Measurements from ENCODE around the gene TNF. TPM values are rescaled to one million over a fixed set of nuclear protein-coding genes. Genes with fewer than 3 reads are reported as not detected.

Gene TNF
- total and polyA plus RNA-seq, 2 donors (not counting 3 experiments of a cell fraction or from before 2014, with no cell fraction given): not detected

DNA sequence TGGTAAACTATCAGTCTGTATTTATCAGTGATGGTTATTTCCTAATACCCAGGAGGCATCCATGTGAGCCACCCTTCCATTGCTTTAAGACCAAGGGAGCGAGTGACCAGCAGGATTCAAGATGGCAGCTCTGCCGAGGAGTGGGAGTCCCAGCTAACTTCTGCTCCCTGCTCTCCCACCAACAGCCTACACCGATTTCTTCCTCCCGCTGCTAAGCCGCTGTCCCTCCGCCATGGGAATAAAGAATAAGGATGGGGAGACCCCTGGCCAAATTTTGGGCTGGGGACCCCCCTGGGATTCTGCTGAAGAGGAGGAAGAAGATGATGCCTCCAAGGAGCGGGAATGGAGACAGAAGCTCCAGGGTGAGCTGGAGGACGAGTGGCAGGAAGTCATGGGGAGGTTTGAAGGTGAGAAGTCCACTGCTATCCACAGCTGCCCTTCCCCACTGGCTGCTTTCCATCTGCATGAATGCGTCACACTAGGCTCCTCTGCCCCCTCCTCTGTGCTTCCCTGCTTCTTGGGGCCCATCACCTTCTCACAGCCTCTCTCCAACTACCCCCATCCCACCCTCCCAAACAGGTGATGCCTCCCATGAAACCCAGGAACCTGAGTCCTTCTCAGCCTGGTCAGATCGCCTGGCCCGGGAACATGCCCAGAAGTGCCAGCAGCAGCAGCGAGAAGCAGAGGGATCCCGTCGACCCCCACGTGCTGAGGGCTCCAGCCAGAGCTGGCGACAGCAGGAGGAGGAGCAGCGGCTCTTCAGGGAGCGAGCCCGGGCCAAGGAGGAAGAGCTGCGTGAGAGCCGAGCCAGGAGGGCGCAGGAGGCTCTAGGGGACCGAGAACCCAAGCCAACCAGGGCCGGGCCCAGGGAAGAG lies 17.7 kb upstream of the TNF start:
- no TSS peak for BruUV-seq (replicated peaks)
- TF ChIP-seq MYC (IDR thresholded peaks at IDR 0.05; ENCODE audit: low read depth, low read length): no peak
- no peak for TF ChIP-seq JUN (IDR thresholded peaks at IDR 0.05; ENCODE audit: borderline replicate concordance, insufficient read depth, insufficient read length, low read depth)
- TF ChIP-seq, protein P1, sequence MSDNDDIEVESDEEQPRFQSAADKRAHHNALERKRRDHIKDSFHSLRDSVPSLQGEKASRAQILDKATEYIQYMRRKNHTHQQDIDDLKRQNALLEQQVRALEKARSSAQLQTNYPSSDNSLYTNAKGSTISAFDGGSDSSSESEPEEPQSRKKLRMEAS (IDR thresholded peaks at IDR 0.05; ENCODE audit: insufficient read depth, insufficient read length): no peak
- TF ChIP-seq, protein P2, sequence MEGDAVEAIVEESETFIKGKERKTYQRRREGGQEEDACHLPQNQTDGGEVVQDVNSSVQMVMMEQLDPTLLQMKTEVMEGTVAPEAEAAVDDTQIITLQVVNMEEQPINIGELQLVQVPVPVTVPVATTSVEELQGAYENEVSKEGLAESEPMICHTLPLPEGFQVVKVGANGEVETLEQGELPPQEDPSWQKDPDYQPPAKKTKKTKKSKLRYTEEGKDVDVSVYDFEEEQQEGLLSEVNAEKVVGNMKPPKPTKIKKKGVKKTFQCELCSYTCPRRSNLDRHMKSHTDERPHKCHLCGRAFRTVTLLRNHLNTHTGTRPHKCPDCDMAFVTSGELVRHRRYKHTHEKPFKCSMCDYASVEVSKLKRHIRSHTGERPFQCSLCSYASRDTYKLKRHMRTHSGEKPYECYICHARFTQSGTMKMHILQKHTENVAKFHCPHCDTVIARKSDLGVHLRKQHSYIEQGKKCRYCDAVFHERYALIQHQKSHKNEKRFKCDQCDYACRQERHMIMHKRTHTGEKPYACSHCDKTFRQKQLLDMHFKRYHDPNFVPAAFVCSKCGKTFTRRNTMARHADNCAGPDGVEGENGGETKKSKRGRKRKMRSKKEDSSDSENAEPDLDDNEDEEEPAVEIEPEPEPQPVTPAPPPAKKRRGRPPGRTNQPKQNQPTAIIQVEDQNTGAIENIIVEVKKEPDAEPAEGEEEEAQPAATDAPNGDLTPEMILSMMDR (IDR thresholded peaks at IDR 0.05; ENCODE audit: extremely low read depth in 1 of 2, insufficient read depth in 1 of 2, low read depth in 1 of 2, low read length in 2 of 2): no peak
- no peak for TF ChIP-seq FOS (IDR thresholded peaks at IDR 0.05; ENCODE audit: borderline replicate concordance, insufficient read depth, low read length)
- no peak for TF ChIP-seq GATA2 (IDR thresholded peaks at IDR 0.05; ENCODE audit: insufficient read depth, insufficient read length, low read depth, low read length)
- no peak for TF ChIP-seq POLR2A (IDR thresholded peaks at IDR 0.05; ENCODE audit: low read depth, low read length)
- no peak for TF ChIP-seq POLR2AphosphoS5 (IDR thresholded peaks at IDR 0.05; ENCODE audit: insufficient read depth, low read depth, low read length)
- no peak for TF ChIP-seq EZH2 (IDR thresholded peaks at IDR 0.05; ENCODE audit: borderline replicate concordance, low read depth, low read length, severe bottlenecking)
- Histone ChIP-seq H3K9ac (replicated peaks; ENCODE audit: extremely low read depth, insufficient read depth, low read length) (no peak overlapping the region), H2AFZ (ENCODE audit: low read depth, low read length) (no peak overlapping the region), H3K4me2 (ENCODE audit: insufficient read depth, low read length) (no peak overlapping the region), H3K4me1 (ENCODE audit: control insufficient read depth, extremely low read depth, insufficient read depth, low read length) (peaks cover 56% of the 10 kb centered on the region), H3K4me3 (replicated peaks in 1 of 3; ENCODE audit: insufficient read depth in 1 of 3, low read depth in 1 of 3, low read length in 3 of 3) (no peak overlapping the region), H4K20me1 (replicated peaks; ENCODE audit: control insufficient read depth, extremely low read depth, insufficient read depth, low read length) (no peaks in the 10 kb centered on the region), H3K9me3 (replicated peaks; ENCODE audit: control insufficient read depth, insufficient read depth, low read length) (no peaks in the 10 kb centered on the region), H3K79me2 (ENCODE audit: control insufficient read depth, insufficient read depth, low read length) (peaks cover 7% of the 10 kb centered on the region), H3K9me1 (replicated peaks; ENCODE audit: control insufficient read depth, extremely low read depth, insufficient read depth, low read length) (no peaks in the 10 kb centered on the region), H3K36me3 (ENCODE audit: control insufficient read depth in 2 of 2, extremely low read depth in 1 of 2, insufficient read depth in 2 of 2, low read length in 2 of 2) (peaks cover 2 to 10% of the 10 kb centered on the region in 2 experiments), H3K27ac (ENCODE audit: insufficient read depth, low read depth, low read length) (peak overlapping the region; percentile 98), H3K27me3 (ENCODE audit: control insufficient read depth in 2 of 2, insufficient read depth in 2 of 2, low read length in 2 of 2) (no peaks in the 10 kb centered on the region)
- intact Hi-C loops (cut with micrococcal nuclease): no loop called here
- FAIRE-seq: peak; percentile 38
- DNase-seq (ENCODE audit: low read depth, low spot score): no peak
- POLR2A ChIA-PET: no interaction called here
- dilution Hi-C loops (cut with MboI; ENCODE audit: extremely low pct_ligation_motif_present, low sequenced_read_pairs): no loop called here
- CTCF ChIA-PET: interaction anchor here (31.0 kb wide), 1 partner anchor 31 kb away, joined by 1517 read pairs; the partner anchor contains the start of genes LST1, LTB, NCR3 and TNF

All from endothelial cell of umbilical vein (primary cell).